SK-N-SH treated with all-trans-retinoic acid at 6 μM for 48 hours (cell line): ENCODE results near the gene PAPSS2.

ENCODE experiments used
- ATAC-seq: fragments of 200-7000 bp; cut with Tn5 transposase; 3 replicates; pipeline ENCODE4 v1.9.1; 2020; ENCODE audit warnings: mild to moderate bottlenecking, moderate library complexity
- ARNTL ChIP-seq: fragments of 450-650 bp; formaldehyde crosslinking; IDR thresholded peaks from 2 replicates; pipeline ENCODE4 v1.5.0; 2020; ENCODE audit warnings: low read depth, mild to moderate bottlenecking, moderate library complexity, borderline replicate concordance
- BACH2 ChIP-seq: fragments of 250-450 bp; sonication (Bioruptor Pico); IDR thresholded peaks from 2 replicates; pipeline ENCODE4 v1.9.0; 2021; ENCODE audit warnings: mild to moderate bottlenecking, borderline replicate concordance
- CREB5 ChIP-seq: fragments of 250-450 bp; sonication (Bioruptor Pico); IDR thresholded peaks from 2 replicates; pipeline ENCODE4 v1.5.1; 2020; ENCODE audit warnings: low read depth, mild to moderate bottlenecking, moderate library complexity
- CSDC2 ChIP-seq: fragments of 250-450 bp; sonication (Bioruptor Pico); IDR thresholded peaks from 2 replicates; pipeline ENCODE4 v1.5.0; 2020; ENCODE audit warnings: mild to moderate bottlenecking, moderate library complexity
- ESRRG ChIP-seq: fragments of 250-450 bp; sonication (Bioruptor Pico); IDR thresholded peaks from 2 replicates; pipeline ENCODE4 v1.6.1; 2021; ENCODE audit warnings: mild to moderate bottlenecking
- GLIS3 ChIP-seq: fragments of 250-450 bp; sonication (Bioruptor Pico); IDR thresholded peaks from 2 replicates; pipeline ENCODE4 v1.5.0; 2020; ENCODE audit warnings: mild to moderate bottlenecking, moderate library complexity
- ISL1 ChIP-seq: fragments of 250-450 bp; sonication (Bioruptor Pico); IDR thresholded peaks from 2 replicates; pipeline ENCODE4 v2.1.2; 2022; ENCODE audit warnings: mild to moderate bottlenecking, moderate library complexity
- POU6F1 ChIP-seq: fragments of 250-450 bp; sonication (Bioruptor Pico); IDR thresholded peaks from 2 replicates; pipeline ENCODE4 v1.8.0; 2021; ENCODE audit warnings: low read depth, mild to moderate bottlenecking, moderate library complexity, borderline replicate concordance
- PPARA ChIP-seq: fragments of 250-450 bp; sonication (Bioruptor Pico); IDR thresholded peaks from 2 replicates; pipeline ENCODE4 v1.5.0; 2020; ENCODE audit warnings: mild to moderate bottlenecking, borderline replicate concordance
- RARB ChIP-seq: fragments of 250-450 bp; sonication (Bioruptor Pico); IDR thresholded peaks from 2 replicates; pipeline ENCODE4 v1.8.0; 2021; ENCODE audit warnings: mild to moderate bottlenecking, moderate library complexity
- SNAI2 ChIP-seq: fragments of 250-450 bp; sonication (Bioruptor Pico); IDR thresholded peaks from 2 replicates; pipeline ENCODE4 v1.5.0; 2020; ENCODE audit warnings: mild to moderate bottlenecking, moderate library complexity
- TCF4 ChIP-seq: fragments of 250-450 bp; sonication (Bioruptor Pico); IDR thresholded peaks from 2 replicates; pipeline ENCODE4 v1.8.0; 2021; ENCODE audit warnings: mild to moderate bottlenecking, moderate library complexity, borderline replicate concordance
- TOX ChIP-seq: fragments of 250-450 bp; sonication (Bioruptor Pico); IDR thresholded peaks from 2 replicates; pipeline ENCODE4 v1.8.0; 2021; ENCODE audit warnings: mild to moderate bottlenecking, moderate library complexity, borderline replicate concordance
- TSHZ2 ChIP-seq: fragments of 250-450 bp; sonication (Bioruptor Pico); IDR thresholded peaks from 2 replicates; pipeline ENCODE4 v1.5.0; 2020; ENCODE audit warnings: mild to moderate bottlenecking, moderate library complexity
- ZC3H10 ChIP-seq: fragments of 250-450 bp; sonication (Bioruptor Pico); IDR thresholded peaks from 2 replicates; pipeline ENCODE4 v1.5.1; 2021; ENCODE audit warnings: mild to moderate bottlenecking, moderate library complexity
- ZFP3 ChIP-seq: fragments of 250-450 bp; sonication (Bioruptor Pico); IDR thresholded peaks from 2 replicates; pipeline ENCODE4 v1.5.0; 2020; ENCODE audit warnings: mild to moderate bottlenecking, moderate library complexity
- ZFP30 ChIP-seq: fragments of 450-650 bp; formaldehyde crosslinking; IDR thresholded peaks from 2 replicates; pipeline ENCODE4 v1.5.0; 2022; ENCODE audit warnings: mild to moderate bottlenecking, moderate library complexity
- ZNF565 ChIP-seq: fragments of 450-650 bp; formaldehyde crosslinking; conservative IDR thresholded peaks from 2 replicates; pipeline ENCODE4 v1.5.0; 2020; ENCODE audit warnings: low read depth, mild to moderate bottlenecking, moderate library complexity
- ZNF70 ChIP-seq: fragments of 450-650 bp; formaldehyde crosslinking; IDR thresholded peaks from 2 replicates; pipeline ENCODE4 v1.5.0; 2020; ENCODE audit warnings: mild to moderate bottlenecking, moderate library complexity
- ZNF8 ChIP-seq: fragments of 450-650 bp; formaldehyde crosslinking; IDR thresholded peaks from 2 replicates; pipeline ENCODE4 v1.5.0; 2020; ENCODE audit warnings: mild to moderate bottlenecking, moderate library complexity
- TF ChIP-seq, protein P1 (sequence below): fragments of 250-450 bp; sonication (Bioruptor Pico); IDR thresholded peaks from 2 replicates; pipeline ENCODE4 v1.8.0; 2020; ENCODE audit warnings: mild to moderate bottlenecking, moderate library complexity, borderline replicate concordance
- TF ChIP-seq, protein P2 (sequence below): fragments of 250-450 bp; sonication (Bioruptor Pico); IDR thresholded peaks from 2 replicates; pipeline ENCODE4 v1.5.1; 2021; ENCODE audit warnings: mild to moderate bottlenecking, moderate library complexity

Gene PAPSS2

DNA sequence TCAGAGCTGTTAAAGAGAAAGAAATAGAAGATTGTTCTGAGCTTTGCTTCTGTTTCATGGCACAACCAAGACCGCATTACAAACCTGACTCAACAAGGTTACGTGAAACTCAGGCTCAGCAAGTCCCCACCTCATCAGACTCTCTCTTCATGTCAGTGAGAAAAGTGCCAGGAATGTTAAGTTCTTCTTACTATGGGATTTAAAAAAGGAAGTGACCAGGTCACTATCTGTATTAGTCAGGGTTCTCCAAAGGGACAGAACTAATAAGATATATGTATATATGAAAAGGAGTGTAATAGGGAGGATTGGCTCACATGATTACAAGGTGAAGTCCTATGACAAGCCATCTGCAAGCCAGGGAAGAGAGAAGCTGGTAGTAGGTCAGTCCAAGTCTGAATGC lies 25.4 kb upstream of the PAPSS2 start:
- TF ChIP-seq, protein P1, sequence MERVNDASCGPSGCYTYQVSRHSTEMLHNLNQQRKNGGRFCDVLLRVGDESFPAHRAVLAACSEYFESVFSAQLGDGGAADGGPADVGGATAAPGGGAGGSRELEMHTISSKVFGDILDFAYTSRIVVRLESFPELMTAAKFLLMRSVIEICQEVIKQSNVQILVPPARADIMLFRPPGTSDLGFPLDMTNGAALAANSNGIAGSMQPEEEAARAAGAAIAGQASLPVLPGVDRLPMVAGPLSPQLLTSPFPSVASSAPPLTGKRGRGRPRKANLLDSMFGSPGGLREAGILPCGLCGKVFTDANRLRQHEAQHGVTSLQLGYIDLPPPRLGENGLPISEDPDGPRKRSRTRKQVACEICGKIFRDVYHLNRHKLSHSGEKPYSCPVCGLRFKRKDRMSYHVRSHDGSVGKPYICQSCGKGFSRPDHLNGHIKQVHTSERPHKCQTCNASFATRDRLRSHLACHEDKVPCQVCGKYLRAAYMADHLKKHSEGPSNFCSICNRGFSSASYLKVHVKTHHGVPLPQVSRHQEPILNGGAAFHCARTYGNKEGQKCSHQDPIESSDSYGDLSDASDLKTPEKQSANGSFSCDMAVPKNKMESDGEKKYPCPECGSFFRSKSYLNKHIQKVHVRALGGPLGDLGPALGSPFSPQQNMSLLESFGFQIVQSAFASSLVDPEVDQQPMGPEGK (CRISPR knock-in tag) = no peak
- TF ChIP-seq, protein P2, sequence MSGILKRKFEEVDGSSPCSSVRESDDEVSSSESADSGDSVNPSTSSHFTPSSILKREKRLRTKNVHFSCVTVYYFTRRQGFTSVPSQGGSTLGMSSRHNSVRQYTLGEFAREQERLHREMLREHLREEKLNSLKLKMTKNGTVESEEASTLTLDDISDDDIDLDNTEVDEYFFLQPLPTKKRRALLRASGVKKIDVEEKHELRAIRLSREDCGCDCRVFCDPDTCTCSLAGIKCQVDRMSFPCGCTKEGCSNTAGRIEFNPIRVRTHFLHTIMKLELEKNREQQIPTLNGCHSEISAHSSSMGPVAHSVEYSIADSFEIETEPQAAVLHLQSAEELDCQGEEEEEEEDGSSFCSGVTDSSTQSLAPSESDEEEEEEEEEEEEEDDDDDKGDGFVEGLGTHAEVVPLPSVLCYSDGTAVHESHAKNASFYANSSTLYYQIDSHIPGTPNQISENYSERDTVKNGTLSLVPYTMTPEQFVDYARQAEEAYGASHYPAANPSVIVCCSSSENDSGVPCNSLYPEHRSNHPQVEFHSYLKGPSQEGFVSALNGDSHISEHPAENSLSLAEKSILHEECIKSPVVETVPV (CRISPR knock-in tag) = no peak
- TF ChIP-seq BACH2 (CRISPR knock-in tag) = no peak
- no peak for TF ChIP-seq RARB (CRISPR knock-in tag)
- no peak for TF ChIP-seq POU6F1 (CRISPR knock-in tag)
- TF ChIP-seq ESRRG (CRISPR knock-in tag) = no peak
- no peak for TF ChIP-seq CREB5
- TF ChIP-seq ZC3H10 (CRISPR knock-in tag) = no peak
- TF ChIP-seq GLIS3 = no peak
- no peak for TF ChIP-seq PPARA (CRISPR knock-in tag)
- no peak for TF ChIP-seq CSDC2 (CRISPR knock-in tag)
- TF ChIP-seq TCF4 = no peak
- no peak for TF ChIP-seq TOX (CRISPR knock-in tag)
- no peak for TF ChIP-seq ISL1 (CRISPR knock-in tag)
- no peak for TF ChIP-seq ZNF565 (CRISPR knock-in tag)
- TF ChIP-seq TSHZ2 = no peak
- ATAC-seq = no peak

DNA sequence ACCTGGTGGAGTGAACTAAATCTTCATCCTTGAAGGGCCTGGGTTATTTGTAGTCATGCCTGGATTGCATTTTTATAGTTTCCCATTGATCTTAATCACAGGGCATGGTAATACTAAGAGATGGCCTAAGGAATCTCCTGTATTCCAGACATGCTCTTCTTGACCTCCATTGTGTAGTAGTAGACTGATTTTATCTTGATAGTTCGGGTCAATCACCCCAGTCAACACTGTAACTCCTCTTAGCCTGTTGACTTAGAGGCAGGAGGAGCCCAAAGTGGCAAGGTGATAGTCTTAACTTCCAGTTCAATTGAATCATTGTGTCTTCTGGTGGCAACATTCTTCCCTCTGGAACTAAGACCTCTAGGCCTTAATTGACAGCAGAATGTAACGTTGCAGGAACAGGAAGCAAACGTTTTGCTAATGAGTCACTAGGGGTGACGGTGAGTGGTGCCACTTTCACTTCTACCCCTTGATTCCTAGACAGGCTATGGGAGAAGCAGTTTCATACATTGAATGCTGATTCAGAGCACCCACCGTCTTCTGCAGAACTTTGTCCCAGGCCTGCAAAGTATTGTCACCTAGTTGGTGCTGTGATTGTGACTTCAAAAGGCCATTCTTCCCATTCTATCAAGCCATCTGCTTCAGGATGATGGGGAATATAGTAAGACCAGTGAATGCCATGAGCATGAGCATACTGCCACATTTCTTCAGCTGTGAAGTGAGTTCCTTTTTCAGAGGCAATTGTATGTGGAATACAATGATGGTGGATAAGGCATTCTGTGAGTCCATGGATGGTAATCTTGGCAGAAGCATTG lies 24.0 kb upstream of the PAPSS2 start:
- ATAC-seq = peak; percentile 86

More for the DNA sequence above, 24.0 kb upstream of the PAPSS2 start:
- TF ChIP-seq, protein P2 (CRISPR knock-in tag) = no peak
- TF ChIP-seq, protein P1 (CRISPR knock-in tag) = no peak
- TF ChIP-seq SNAI2 (CRISPR knock-in tag) (no peak), ISL1 (CRISPR knock-in tag) (no peak), ARNTL (CRISPR knock-in tag) (no peak), ESRRG (CRISPR knock-in tag) (no peak), ZFP3 (CRISPR knock-in tag) (no peak), RARB (CRISPR knock-in tag) (no peak), ZNF565 (CRISPR knock-in tag) (no peak), BACH2 (CRISPR knock-in tag) (no peak), CSDC2 (CRISPR knock-in tag) (no peak), GLIS3 (no peak), ZNF70 (CRISPR knock-in tag) (no peak), TOX (CRISPR knock-in tag) (no peak), TCF4 (no peak), ZNF8 (CRISPR knock-in tag) (no peak), TSHZ2 (no peak), ZFP30 (no peak), PPARA (CRISPR knock-in tag) (no peak)
